Bronchial epithelial cell (primary cell): ENCODE results near the gene CD209. TPM values are rescaled to one million over a fixed set of nuclear protein-coding genes. Genes with fewer than 3 reads are reported as not detected.

Source experiments
- DNase-seq: peaks from one replicate; pipeline ENCODE4 v3.0.0-alpha.2; 2010; ENCODE audit warnings: low read depth
- FAIRE-seq: peaks from 2 replicates; lab custom pipeline; 2011; peaks lifted over from hg19 to GRCh38; lab: Jason Lieb, UNC
- H3K27me3 ChIP-seq: 2 replicates; pipeline ENCODE4 v1.5.1; 2011; ENCODE audit warnings: low read length; ENCODE audit not compliant: control insufficient read depth, insufficient read depth
- H3K36me3 ChIP-seq: 2 replicates; pipeline ENCODE4 v1.5.1; 2011; ENCODE audit warnings: low read length; ENCODE audit not compliant: control insufficient read depth, insufficient read depth
- H3K4me3 ChIP-seq: 2 replicates; pipeline ENCODE4 v1.5.1; 2011; ENCODE audit warnings: mild to moderate bottlenecking, low read depth, low read length, control low read depth
- total RNA-seq: library from RNA; depleted of rRNA; stranded (reverse); fragments of >200 nt; gene quantifications from 2 replicates; pipeline ENCODE4 v1.2.1, GENCODE V29; 2014
- TF ChIP-seq, protein P1 (sequence below): IDR thresholded peaks from 2 replicates; pipeline ENCODE4 v1.5.1; 2011; ENCODE audit warnings: mild to moderate bottlenecking, moderate library complexity, low read length, control low read depth, inconsistent platforms; ENCODE audit not compliant: insufficient read depth, severe bottlenecking

The CD209 gene
- total RNA-seq, 1 donor from 2014 or later: not detected

DNA sequence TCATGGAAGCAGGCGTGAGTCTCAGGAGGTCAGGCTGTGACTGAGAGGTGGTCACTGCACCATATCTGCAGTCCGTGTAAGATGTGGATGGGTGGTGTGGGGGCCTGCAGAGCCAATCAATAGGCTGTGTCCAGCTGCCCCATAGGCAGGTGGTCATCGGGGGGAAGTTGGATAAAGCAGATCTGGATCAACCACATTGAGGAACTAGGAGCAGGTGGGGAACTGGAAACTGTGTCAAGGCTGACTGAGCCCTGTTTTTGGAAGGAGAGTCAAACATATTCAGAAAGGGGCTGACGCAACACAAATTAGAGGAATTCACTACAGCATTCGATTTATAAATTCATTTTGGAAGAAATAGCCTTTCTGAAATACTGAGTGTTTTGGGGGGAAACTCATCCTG lies 30.7 kb upstream of the CD209 start:
- H3K36me3 ChIP-seq: no peaks in the 10 kb centered on the region
- DNase-seq (no peak), FAIRE-seq (no peak)
- H3K27me3 ChIP-seq: peaks cover 2% of the 10 kb centered on the region
- no peak overlapping the region for H3K4me3 ChIP-seq
- TF ChIP-seq, protein P1, sequence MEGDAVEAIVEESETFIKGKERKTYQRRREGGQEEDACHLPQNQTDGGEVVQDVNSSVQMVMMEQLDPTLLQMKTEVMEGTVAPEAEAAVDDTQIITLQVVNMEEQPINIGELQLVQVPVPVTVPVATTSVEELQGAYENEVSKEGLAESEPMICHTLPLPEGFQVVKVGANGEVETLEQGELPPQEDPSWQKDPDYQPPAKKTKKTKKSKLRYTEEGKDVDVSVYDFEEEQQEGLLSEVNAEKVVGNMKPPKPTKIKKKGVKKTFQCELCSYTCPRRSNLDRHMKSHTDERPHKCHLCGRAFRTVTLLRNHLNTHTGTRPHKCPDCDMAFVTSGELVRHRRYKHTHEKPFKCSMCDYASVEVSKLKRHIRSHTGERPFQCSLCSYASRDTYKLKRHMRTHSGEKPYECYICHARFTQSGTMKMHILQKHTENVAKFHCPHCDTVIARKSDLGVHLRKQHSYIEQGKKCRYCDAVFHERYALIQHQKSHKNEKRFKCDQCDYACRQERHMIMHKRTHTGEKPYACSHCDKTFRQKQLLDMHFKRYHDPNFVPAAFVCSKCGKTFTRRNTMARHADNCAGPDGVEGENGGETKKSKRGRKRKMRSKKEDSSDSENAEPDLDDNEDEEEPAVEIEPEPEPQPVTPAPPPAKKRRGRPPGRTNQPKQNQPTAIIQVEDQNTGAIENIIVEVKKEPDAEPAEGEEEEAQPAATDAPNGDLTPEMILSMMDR: no peak

DNA sequence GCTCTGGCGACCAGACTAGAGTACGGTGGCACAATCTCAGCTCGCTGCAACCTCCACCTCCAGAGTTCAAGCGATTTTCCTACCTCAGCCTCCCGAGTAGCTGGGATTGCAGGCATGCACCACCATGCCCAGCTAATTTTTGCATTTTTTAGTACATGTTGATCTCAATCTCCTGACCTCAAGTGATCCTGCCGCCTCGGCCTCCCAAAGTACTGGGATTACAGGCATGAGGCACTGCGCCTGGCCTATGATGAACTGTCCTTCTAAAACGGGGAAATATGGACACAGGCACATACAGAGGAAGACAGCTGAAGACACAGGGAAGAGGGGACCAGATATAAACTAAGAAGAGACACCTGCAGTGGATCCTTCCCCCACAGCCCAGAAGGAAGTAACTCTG lies 28.4 kb upstream of the CD209 start:
- no peaks in the 10 kb centered on the region for H3K36me3 ChIP-seq
- no peak for DNase-seq
- H3K27me3 ChIP-seq: peaks cover 2% of the 10 kb centered on the region
- no peak overlapping the region for H3K4me3 ChIP-seq
- TF ChIP-seq, protein P1: no peak
- FAIRE-seq: no peak

DNA sequence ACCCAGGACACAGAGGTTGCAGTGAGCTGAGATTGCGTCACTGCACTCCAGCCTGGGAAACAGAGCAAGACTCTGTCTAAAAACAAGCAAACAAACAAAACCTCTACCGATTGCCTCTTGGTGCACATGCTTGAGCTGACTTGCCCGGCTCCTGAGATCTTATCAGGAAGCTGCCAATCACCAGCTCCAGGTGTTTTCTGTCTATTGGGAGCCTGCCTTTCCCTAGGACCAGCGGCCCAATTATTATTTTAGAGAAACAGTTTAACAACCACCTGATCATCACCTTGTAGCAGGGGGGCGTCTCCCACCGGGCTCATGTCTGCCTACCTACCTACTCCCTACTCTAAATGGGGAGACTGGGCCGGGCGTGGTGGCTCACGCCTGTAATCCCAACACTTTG lies 26.5 kb upstream of the CD209 start:
- TF ChIP-seq, protein P1: no peak
- Histone ChIP-seq H3K4me3 (no peak overlapping the region), H3K36me3 (no peaks in the 10 kb centered on the region), H3K27me3 (peaks cover 2% of the 10 kb centered on the region)
- no peak for FAIRE-seq
- peak; percentile 41 for DNase-seq

DNA sequence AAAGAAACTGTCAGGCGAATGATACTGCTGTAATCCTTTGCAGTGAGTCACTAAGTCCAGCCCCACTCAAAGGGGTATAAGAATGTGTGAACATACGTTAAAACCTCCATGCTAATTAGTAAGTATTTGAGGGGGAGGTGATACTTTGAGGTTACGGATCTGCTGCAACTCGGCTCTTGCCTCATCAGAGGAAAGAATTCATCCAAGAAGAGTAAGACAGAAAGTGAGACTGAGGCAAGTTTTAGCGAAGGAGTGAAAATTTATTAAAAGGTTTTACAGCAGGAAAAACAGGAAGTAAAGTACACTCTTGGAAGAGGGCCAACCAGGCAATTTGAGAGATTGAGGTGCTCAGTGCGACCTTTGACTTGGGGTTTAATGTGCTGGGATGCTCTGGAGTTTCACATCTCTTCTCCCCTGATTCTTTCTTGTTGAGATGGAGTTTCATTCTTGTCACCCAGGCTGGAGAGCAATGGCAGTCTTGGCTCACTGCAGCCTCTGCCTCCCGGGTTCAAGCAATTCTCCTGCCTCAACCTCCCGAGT lies 25.5 kb upstream of the CD209 start:
- no peaks in the 10 kb centered on the region for H3K36me3 ChIP-seq
- H3K27me3 ChIP-seq: no peaks in the 10 kb centered on the region
- H3K4me3 ChIP-seq: no peak overlapping the region
- TF ChIP-seq, protein P1: no peak
- peak; percentile 80 for DNase-seq
- no peak for FAIRE-seq

DNA sequence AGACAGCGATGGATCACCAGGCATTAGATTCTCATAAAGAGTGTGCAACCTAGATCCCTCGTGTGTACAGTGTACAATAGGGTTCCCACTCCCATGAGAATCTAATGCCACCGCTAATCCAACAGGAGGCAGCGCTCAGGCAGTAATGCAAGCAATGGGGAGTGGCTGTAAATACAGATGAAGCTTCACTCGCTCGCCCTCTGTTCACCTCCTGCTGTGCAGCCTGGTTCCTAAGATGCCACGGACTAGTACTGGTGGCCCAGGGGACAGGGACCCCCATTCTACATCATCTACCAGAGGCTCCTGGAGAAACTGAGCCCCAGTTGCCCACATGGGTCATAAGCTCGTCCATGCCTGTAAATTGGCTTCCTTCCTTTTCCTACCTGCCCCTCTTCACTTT lies 23.7 kb upstream of the CD209 start:
- Histone ChIP-seq H3K36me3 (no peaks in the 10 kb centered on the region), H3K4me3 (no peak overlapping the region), H3K27me3 (no peaks in the 10 kb centered on the region)
- FAIRE-seq: no peak
- TF ChIP-seq, protein P1: no peak
- DNase-seq: no peak

DNA sequence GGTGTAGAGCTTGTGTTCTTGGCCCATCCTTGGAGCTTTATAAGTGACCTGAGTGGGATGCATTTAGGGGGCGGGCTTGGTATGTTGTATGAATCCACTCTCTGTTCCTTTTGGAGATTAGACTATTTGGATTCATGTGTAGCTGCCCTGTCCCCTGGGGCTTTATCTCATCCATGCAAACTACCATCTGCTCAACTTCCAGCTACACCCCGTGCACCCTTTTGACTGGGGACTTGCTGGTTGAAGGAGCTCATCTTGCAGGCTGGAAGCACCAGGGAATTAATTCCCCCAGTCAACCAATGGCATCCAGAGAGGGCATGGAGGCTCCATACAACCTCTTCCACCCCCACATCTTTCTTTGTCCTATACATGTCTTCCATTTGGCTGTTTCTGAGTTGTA lies 21.8 kb upstream of the CD209 start:
- H3K27me3 ChIP-seq: no peaks in the 10 kb centered on the region
- DNase-seq (no peak), FAIRE-seq (no peak)
- no peak overlapping the region for H3K4me3 ChIP-seq
- no peaks in the 10 kb centered on the region for H3K36me3 ChIP-seq
- TF ChIP-seq, protein P1: no peak
